GM18858 (cell line): ENCODE measurements around the gene BANF2.
"Not testable (repeated sequence)": the region's sequence is repeated elsewhere in the genome, so short reads cannot be mapped to it uniquely, and the experiment has no call there.

ENCODE experiments used
- ATAC-seq: cut with Tn5 transposase; IDR thresholded peaks from one replicate; pipeline ENCODE4 v1.9.1; 2021; ENCODE audit not compliant: unreplicated experiment

Gene BANF2

GRCh38 chr20:17682103-17682888 is 17.5 kb upstream of the BANF2 start, which contains the start of gene RRBP1:
Gene RRBP1 (minus strand): TSS chr20:17682242. CDS start chr20:17660507, 21,735 bp downstream.
- peak; percentile 78 for ATAC-seq

- ATAC-seq = no peak
These were observed 16.9 kb upstream of the BANF2 start for GRCh38 chr20:17682889-17683198.

GRCh38 chr20:17683218-17684076 is 16.3 kb upstream of the BANF2 start:
- no peak for ATAC-seq

- ATAC-seq = no peak
These were observed 15.5 kb upstream of the BANF2 start for GRCh38 chr20:17684077-17684888.

- no peak for ATAC-seq
These were observed 14.6 kb upstream of the BANF2 start for GRCh38 chr20:17685168-17685567.

GRCh38 chr20:17687800-17688199 is 12.0 kb upstream of the BANF2 start:
- no peak for ATAC-seq

- ATAC-seq = no peak
These were observed 10.8 kb upstream of the BANF2 start for GRCh38 chr20:17688965-17689364.

- ATAC-seq = no peak
These were observed 9.6 kb upstream of the BANF2 start for GRCh38 chr20:17690144-17690543.

- no peak for ATAC-seq
These were observed 8.0 kb upstream of the BANF2 start for GRCh38 chr20:17691758-17692157.

- ATAC-seq = no peak
These were observed 6.2 kb upstream of the BANF2 start for GRCh38 chr20:17693444-17694001.

- no peak for ATAC-seq
These were observed 5.0 kb upstream of the BANF2 start for GRCh38 chr20:17694767-17695166.

- no peak for ATAC-seq
These were observed 3.5 kb upstream of the BANF2 start for GRCh38 chr20:17696287-17696686.

GRCh38 chr20:17697171-17697570 is 2.6 kb upstream of the BANF2 start:
- ATAC-seq = no peak

- no peak for ATAC-seq
These were observed 1.4 kb upstream of the BANF2 start for GRCh38 chr20:17698384-17698783.

GRCh38 chr20:17700637-17701036 is 871 bp downstream of the BANF2 start:
- no peak for ATAC-seq

GRCh38 chr20:17701826-17702225 is 2.1 kb downstream of the BANF2 start:
- ATAC-seq = no peak

- ATAC-seq = no peak
These were observed 5.0 kb downstream of the BANF2 start for GRCh38 chr20:17704589-17705317.

- no peak for ATAC-seq
These were observed 6.2 kb downstream of the BANF2 start for GRCh38 chr20:17705916-17706315.

- no peak for ATAC-seq
These were observed 6.9 kb downstream of the BANF2 start for GRCh38 chr20:17706632-17707031.

- ATAC-seq = not testable (repeated sequence)
These were observed 8.2 kb downstream of the BANF2 start for GRCh38 chr20:17707951-17708350.
